ENCODE data around the gene SH3BP2. TPM values are rescaled to one million over a fixed set of nuclear protein-coding genes. Genes with fewer than 3 reads are reported as not detected.

SH3BP2 gene
- total and polyA plus RNA-seq, 10 of the 15 experiments (the other 5 are each of a cell fraction or from before 2014, with no cell fraction given) = 1.1 to 61.8 (median 23.9) TPM

- TF ChIP-seq SRF (IDR thresholded peaks at IDR 0.05; ENCODE audit: low read depth in 2 of 2, low read length in 2 of 2) (no peak), SIN3A (IDR thresholded peaks at IDR 0.05; ENCODE audit: low read depth, low read length) (no peak), EP300 (IDR thresholded peaks at IDR 0.05; ENCODE audit: borderline replicate concordance in 1 of 2, control insufficient read depth in 1 of 2, low read depth in 2 of 2, low read length in 2 of 2) (no peak)
These were observed 27.5 kb downstream of the SH3BP2 start (continued) for GRCh38 chr4:2820216-2820982.

DNA sequence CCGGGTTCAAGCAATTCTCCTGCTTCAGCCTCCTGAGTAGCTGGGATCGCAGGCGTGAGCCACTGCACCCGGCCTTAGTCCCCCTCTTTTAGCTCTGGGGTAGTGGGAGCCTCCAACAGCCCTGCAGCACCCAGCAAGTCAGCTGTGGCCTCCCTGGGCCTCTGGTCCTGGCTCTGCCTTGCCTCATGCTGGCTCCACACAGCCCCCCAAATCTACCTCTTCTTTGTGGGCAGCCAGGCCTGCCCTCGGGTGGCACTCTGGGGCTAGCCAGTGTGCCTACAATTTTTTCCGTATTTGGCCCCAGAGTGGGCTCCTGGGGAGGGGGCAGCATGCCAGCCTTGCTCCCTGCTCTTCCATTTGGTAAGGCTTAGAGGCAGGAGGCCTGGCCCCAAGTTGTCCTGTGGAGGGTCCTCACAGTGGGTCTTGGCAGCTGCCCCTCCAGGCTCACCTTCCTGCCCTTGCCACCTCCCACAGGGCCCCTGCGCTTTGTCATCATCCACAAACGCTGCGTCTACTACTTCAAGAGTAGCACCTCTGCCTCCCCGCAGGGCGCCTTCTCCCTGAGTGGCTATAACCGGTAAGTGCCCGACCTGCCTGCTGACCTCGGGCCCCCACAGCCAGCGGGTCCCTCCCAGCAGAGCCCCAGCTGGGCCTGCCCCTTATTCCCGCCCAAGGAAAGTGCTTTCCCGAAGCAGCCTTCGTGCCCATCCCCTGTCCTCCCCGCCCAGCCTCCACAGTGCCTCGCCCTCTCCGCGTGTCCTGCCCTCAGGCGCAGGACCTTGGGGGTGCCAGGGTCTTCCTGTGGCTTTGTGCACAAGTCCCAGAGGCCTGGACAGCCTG, 29.8 kb downstream of the SH3BP2 start:
- 91% methylated on average over 20 of the region's 23 CpGs for WGBS (ENCODE audit: insufficient coverage, insufficient replicate concordance, low lambda C conversion rate, missing lambda C conversion rate)
- TF ChIP-seq NFYA (IDR thresholded peaks at IDR 0.05; ENCODE audit: borderline replicate concordance, low read depth, low read length) = no peak
- TF ChIP-seq JUNB (IDR thresholded peaks at IDR 0.05) = no peak
- TF ChIP-seq RELB (IDR thresholded peaks at IDR 0.05; ENCODE audit: low read depth) = no peak
- no peak for TF ChIP-seq CHD1 (IDR thresholded peaks at IDR 0.05; ENCODE audit: low read depth, low read length)
- no peak for TF ChIP-seq ETV6 (conservative IDR thresholded peaks at IDR 0.05 in 1 of 2, IDR thresholded peaks at IDR 0.05 in 1 of 2; ENCODE audit: borderline replicate concordance in 1 of 2, low read depth in 1 of 2)
- no peak for TF ChIP-seq MEF2B (IDR thresholded peaks at IDR 0.05; ENCODE audit: partially characterized antibody, poor library complexity, severe bottlenecking)
- TF ChIP-seq DPF2 (IDR thresholded peaks at IDR 0.05) = no peak
- ChIA-PET RAD21 (ENCODE audit: unreplicated experiment) (no interaction called here), CTCF (no interaction called here), SMC1A (ENCODE audit: uncharacterized antibody, unreplicated experiment) (interaction anchor here (1.3 kb wide), 1 partner anchor 10 kb away, joined by 4 read pairs; no protein-coding TSS in a partner anchor), POLR2A (no interaction called here)
- DNase-seq (ENCODE audit: low read depth, low spot score) = no peak
- in situ Hi-C loops (cut with MboI) (no loop called here), intact Hi-C loops (cut with micrococcal nuclease; ENCODE audit: unreplicated experiment) (no loop called here)
- H3K9ac ChIP-seq (ENCODE audit: control insufficient read depth, insufficient read depth, low read length) = no peak overlapping the region
- no peak for ATAC-seq
- H3K4me3 ChIP-seq = no peak overlapping the region
- peaks cover 6% of the 10 kb centered on the region; the same call in 1 of the 2 replicates for H4K20me1 ChIP-seq (ENCODE audit: control insufficient read depth, insufficient read depth)
- no peak overlapping the region for H3K4me2 ChIP-seq (ENCODE audit: control insufficient read depth, insufficient read depth)
- H3K4me1 ChIP-seq (ENCODE audit: control insufficient read depth, insufficient read depth, low read length) = peaks cover 5% of the 10 kb centered on the region
- H2AFZ ChIP-seq (ENCODE audit: control insufficient read depth, low read depth, low read length) = no peak overlapping the region
- H3K9me3 ChIP-seq (replicated peaks; ENCODE audit: control insufficient read depth, insufficient read depth, low read length) = no peaks in the 10 kb centered on the region
- H3K27ac ChIP-seq (ENCODE audit: control insufficient read depth, insufficient read depth) = no peak overlapping the region
- no TSS peak for BruUV-seq (replicated peaks)
- H3K36me3 ChIP-seq (ENCODE audit: control insufficient read depth in 2 of 2, insufficient read depth in 2 of 2, low read length in 1 of 2) = peaks cover 0 to 46% of the 10 kb centered on the region in 2 experiments; a peak in 3 of 4 replicates
- H3K27me3 ChIP-seq (replicated peaks in 1 of 2; ENCODE audit: control insufficient read depth in 2 of 2, insufficient read depth in 2 of 2, low read length in 1 of 2) = no peaks in the 10 kb centered on the region
- peaks cover 19% of the 10 kb centered on the region for H3K79me2 ChIP-seq (ENCODE audit: control insufficient read depth, insufficient read depth, low read length)
- no peak for FAIRE-seq
